ENCODE measurements around the gene CCDC69. TPM values are rescaled to one million over a fixed set of nuclear protein-coding genes. Genes with fewer than 3 reads are reported as not detected.
A peak's percentile ranks its signal among the peaks of the same experiment; 100 is the strongest.

CCDC69 gene
- total RNA-seq, 2 experiments from 2014 or later, result 68.0 to 68.9 TPM

GRCh38 chr5:151142933-151143332, 81.0 kb downstream of the CCDC69 start:
- Histone ChIP-seq H3K36me3 (ENCODE audit: insufficient read depth, low read length) (peaks cover 87% of the 10 kb centered on the region), H3K4me1 (ENCODE audit: insufficient read depth, low read length) (peaks cover 100% of the 10 kb centered on the region), H3K27ac (ENCODE audit: low read depth in 1 of 2, low read length in 2 of 2) (peak overlapping the region; percentile 49 to 57), H3K9me3 (ENCODE audit: control insufficient read depth in 1 of 2, insufficient read depth in 1 of 2, low read length in 2 of 2) (no peaks in the 10 kb centered on the region), H3K4me3 (ENCODE audit: low read length) (no peak overlapping the region), H3K27me3 (ENCODE audit: control insufficient read depth in 1 of 2, insufficient read depth in 2 of 2, low read length in 2 of 2) (no peaks in the 10 kb centered on the region)
- H3K9me3 Mint-ChIP-seq, result no peaks in the 10 kb centered on the region
- POLR2A ChIA-PET, result interaction anchor here (0.8 to 7.8 kb wide), 5 partner anchors 11 to 56 kb away, joined by 3 to 71 read pairs (median 4); partner anchors contain the start of gene ANXA6
- H3K27ac Mint-ChIP-seq, result peak overlapping the region; percentile 91
- H3K4me1 Mint-ChIP-seq (ENCODE audit: low read depth), result peaks cover 94% of the 10 kb centered on the region
- peak overlapping the region; percentile 61 for H3K4me3 Mint-ChIP-seq
- no peak for TF ChIP-seq CTCF (IDR thresholded peaks at IDR 0.05)
- ATAC-seq (ENCODE audit: poor library complexity), result no peak
- intact Hi-C loops (cut with DNase I, micrococcal nuclease), result loop anchor here in 1 of 2 experiments (2.0 kb wide), 1 partner anchor 16 kb away; no protein-coding TSS in a partner anchor
- H3K27me3 Mint-ChIP-seq, result no peaks in the 10 kb centered on the region
- DNase-seq, result no peak
- H3K36me3 Mint-ChIP-seq (ENCODE audit: low read depth), result peaks cover 86% of the 10 kb centered on the region
- CTCF ChIA-PET, result interaction anchor here (0.6 to 2.9 kb wide), 3 partner anchors 17 to 110 kb away, joined by 3 to 20 read pairs (median 14); partner anchors contain the start of gene GM2A

GRCh38 chr5:151141535-151141934, 82.4 kb downstream of the CCDC69 start:
- Histone ChIP-seq H3K36me3 (ENCODE audit: insufficient read depth, low read length) (peaks cover 88% of the 10 kb centered on the region), H3K27ac (ENCODE audit: low read depth in 1 of 2, low read length in 2 of 2) (peak overlapping the region; percentile 49 to 54), H3K27me3 (ENCODE audit: control insufficient read depth in 1 of 2, insufficient read depth in 2 of 2, low read length in 2 of 2) (no peaks in the 10 kb centered on the region), H3K4me1 (ENCODE audit: insufficient read depth, low read length) (peaks cover 95% of the 10 kb centered on the region), H3K4me3 (ENCODE audit: low read length) (peak overlapping the region; percentile 24), H3K9me3 (ENCODE audit: control insufficient read depth in 1 of 2, insufficient read depth in 1 of 2, low read length in 2 of 2) (no peaks in the 10 kb centered on the region)
- peak in 13 of 14 experiments; percentile 34 to 82 (median 50) for DNase-seq
- no peaks in the 10 kb centered on the region for H3K27me3 Mint-ChIP-seq
- no peak for TF ChIP-seq CTCF (IDR thresholded peaks at IDR 0.05)
- H3K4me1 Mint-ChIP-seq (ENCODE audit: low read depth), result peaks cover 94% of the 10 kb centered on the region
- intact Hi-C loops (cut with DNase I, micrococcal nuclease), result loop anchor here (2.0 kb wide), 2 partner anchors 13 to 15 kb away; no protein-coding TSS in a partner anchor
- CTCF ChIA-PET, result interaction anchor here (0.8 to 2.9 kb wide), 9 partner anchors 8 to 26 kb away, joined by 3 to 20 read pairs (median 4); partner anchors contain the start of gene ANXA6
- peaks cover 89% of the 10 kb centered on the region for H3K36me3 Mint-ChIP-seq (ENCODE audit: low read depth)
- H3K9me3 Mint-ChIP-seq, result no peaks in the 10 kb centered on the region
- peak overlapping the region; percentile 91 for H3K27ac Mint-ChIP-seq
- POLR2A ChIA-PET, result interaction anchor here (0.8 to 7.8 kb wide), 11 partner anchors 9 to 82 kb away, joined by 3 to 71 read pairs (median 8); partner anchors contain the start of genes ANXA6 and CCDC69
- ATAC-seq (ENCODE audit: poor library complexity), result peak; percentile 79
- H3K4me3 Mint-ChIP-seq, result peak overlapping the region; percentile 80

- H3K9me3 ChIP-seq (ENCODE audit: control insufficient read depth in 1 of 2, insufficient read depth in 1 of 2, low read length in 2 of 2), result no peaks in the 10 kb centered on the region
- H3K27me3 ChIP-seq (ENCODE audit: control insufficient read depth in 1 of 2, insufficient read depth in 2 of 2, low read length in 2 of 2), result no peaks in the 10 kb centered on the region
- no peaks in the 10 kb centered on the region for H3K27me3 Mint-ChIP-seq
- no peak for TF ChIP-seq CTCF (IDR thresholded peaks at IDR 0.05)
- intact Hi-C loops (cut with DNase I, micrococcal nuclease), result loop anchor here (2.0 kb wide), 2 partner anchors 14 kb away; no protein-coding TSS in a partner anchor
- DNase-seq, result no peak
- H3K9me3 Mint-ChIP-seq, result no peaks in the 10 kb centered on the region
- H3K4me1 ChIP-seq (ENCODE audit: insufficient read depth, low read length), result peaks cover 89% of the 10 kb centered on the region
- H3K27ac Mint-ChIP-seq, result peak overlapping the region; percentile 91
- H3K36me3 Mint-ChIP-seq (ENCODE audit: low read depth), result peaks cover 89% of the 10 kb centered on the region
- CTCF ChIA-PET, result interaction anchor here (0.8 to 2.9 kb wide), 9 partner anchors 8 to 26 kb away, joined by 3 to 20 read pairs (median 6); partner anchors contain the start of gene ANXA6
- POLR2A ChIA-PET, result interaction anchor here (0.8 to 7.8 kb wide), 10 partner anchors 9 to 83 kb away, joined by 3 to 71 read pairs (median 8); partner anchors contain the start of genes ANXA6 and CCDC69
- peak overlapping the region; percentile 49 to 54 for H3K27ac ChIP-seq (ENCODE audit: low read depth in 1 of 2, low read length in 2 of 2)
- H3K4me1 Mint-ChIP-seq (ENCODE audit: low read depth), result peaks cover 94% of the 10 kb centered on the region
- ATAC-seq (ENCODE audit: poor library complexity), result no peak
- H3K36me3 ChIP-seq (ENCODE audit: insufficient read depth, low read length), result peaks cover 88% of the 10 kb centered on the region
- H3K4me3 ChIP-seq (ENCODE audit: low read length), result peak overlapping the region; percentile 24
- H3K4me3 Mint-ChIP-seq, result peak overlapping the region; percentile 80
Measured at GRCh38 chr5:151140686-151141459, 83.0 kb downstream of the CCDC69 start.

All from CD4-positive, alpha-beta T cell (primary cell).